Osteoblast (primary cell): Measurements from ENCODE around the gene CEP112. TPM values are rescaled to one million over a fixed set of nuclear protein-coding genes. Genes with fewer than 3 reads are reported as not detected.

Source experiments
- DNase-seq: peaks from one replicate; pipeline ENCODE4 v3.0.0; 2011; ENCODE audit warnings: low spot score, mixed read lengths; ENCODE audit not compliant: insufficient read length; ENCODE audit errors: missing footprints
- H2AFZ ChIP-seq: 2 replicates; pipeline ENCODE4 v1.6.0; 2011; ENCODE audit warnings: mild to moderate bottlenecking, low read length
- H3K27ac ChIP-seq: 2 replicates; pipeline ENCODE4 v1.5.1; 2011; ENCODE audit warnings: mild to moderate bottlenecking, low read depth, low read length, moderate library complexity
- H3K27me3 ChIP-seq: 2 replicates; pipeline ENCODE4 v1.6.0; 2012; ENCODE audit warnings: mild to moderate bottlenecking, control low read depth, inconsistent platforms, low read length, moderate library complexity; ENCODE audit not compliant: insufficient read depth
- H3K36me3 ChIP-seq: 2 replicates; pipeline ENCODE4 v1.5.1; 2011; ENCODE audit warnings: mild to moderate bottlenecking, low read length, control low read depth, moderate library complexity; ENCODE audit not compliant: insufficient read depth
- H3K4me1 ChIP-seq: 2 replicates; pipeline ENCODE4 v1.5.1; 2011; ENCODE audit warnings: mild to moderate bottlenecking, low read length, control low read depth, moderate library complexity; ENCODE audit not compliant: insufficient read depth
- H3K4me2 ChIP-seq: 2 replicates; pipeline ENCODE4 v1.6.0; 2011; ENCODE audit warnings: mild to moderate bottlenecking, low read length; ENCODE audit not compliant: insufficient read depth
- H3K4me3 ChIP-seq: fragments of 200-600 bp; sonication (generic); 3 replicates; pipeline ENCODE4 v1.5.1; 2012; ENCODE audit warnings: mild to moderate bottlenecking, low read length, inconsistent platforms; ENCODE audit not compliant: insufficient read depth
- H3K79me2 ChIP-seq: 2 replicates; pipeline ENCODE4 v1.6.0; 2012; ENCODE audit warnings: mild to moderate bottlenecking, low read length, control low read depth, inconsistent platforms; ENCODE audit not compliant: insufficient read depth
- H3K9me3 ChIP-seq: 2 replicates; pipeline ENCODE4 v1.5.1; 2011; ENCODE audit warnings: low read depth, low read length, control low read depth
- H4K20me1 ChIP-seq: 2 replicates; pipeline ENCODE4 v1.6.0; 2012; ENCODE audit warnings: mild to moderate bottlenecking, low read length, control low read depth; ENCODE audit not compliant: insufficient read depth
- total RNA-seq: library from RNA; depleted of rRNA; stranded (reverse); fragments of >200 nt; gene quantifications from 2 replicates; pipeline ENCODE4 v1.2.3, GENCODE V29; 2012
- TF ChIP-seq, protein P1 (sequence below): IDR thresholded peaks from 2 replicates; pipeline ENCODE4 v1.5.1; 2011; ENCODE audit warnings: mild to moderate bottlenecking, low read depth, low read length, moderate library complexity; ENCODE audit errors: extremely low read depth

Gene CEP112
- total RNA-seq, 1 donor: 8.3 TPM

DNA sequence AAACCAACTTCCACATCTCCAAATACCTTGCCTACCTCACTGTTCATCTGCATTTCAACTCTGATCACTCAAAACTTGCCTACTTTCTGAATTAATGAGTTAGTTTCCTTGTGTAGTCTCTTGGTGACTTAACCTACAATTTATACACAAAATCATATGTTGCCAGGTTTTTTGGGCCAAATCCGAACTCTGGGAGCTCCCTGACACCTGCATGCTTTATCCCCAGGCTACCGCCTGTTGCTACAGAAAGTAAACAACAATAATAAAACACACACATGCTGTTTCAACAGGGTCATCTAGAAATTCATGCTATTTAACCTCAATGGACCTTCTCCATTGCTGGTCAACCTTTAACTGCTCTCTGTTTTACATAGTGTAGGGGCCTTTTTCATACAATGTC lies 526.0 kb downstream of the CEP112 start:
- H3K27me3 ChIP-seq: no peaks in the 10 kb centered on the region
- H3K9me3 ChIP-seq: no peaks in the 10 kb centered on the region
- no peak overlapping the region for H2AFZ ChIP-seq
- no peaks in the 10 kb centered on the region for H4K20me1 ChIP-seq
- H3K36me3 ChIP-seq: no peaks in the 10 kb centered on the region
- no peak overlapping the region for H3K27ac ChIP-seq
- no peak overlapping the region for H3K4me2 ChIP-seq
- DNase-seq: no peak
- TF ChIP-seq, protein P1, sequence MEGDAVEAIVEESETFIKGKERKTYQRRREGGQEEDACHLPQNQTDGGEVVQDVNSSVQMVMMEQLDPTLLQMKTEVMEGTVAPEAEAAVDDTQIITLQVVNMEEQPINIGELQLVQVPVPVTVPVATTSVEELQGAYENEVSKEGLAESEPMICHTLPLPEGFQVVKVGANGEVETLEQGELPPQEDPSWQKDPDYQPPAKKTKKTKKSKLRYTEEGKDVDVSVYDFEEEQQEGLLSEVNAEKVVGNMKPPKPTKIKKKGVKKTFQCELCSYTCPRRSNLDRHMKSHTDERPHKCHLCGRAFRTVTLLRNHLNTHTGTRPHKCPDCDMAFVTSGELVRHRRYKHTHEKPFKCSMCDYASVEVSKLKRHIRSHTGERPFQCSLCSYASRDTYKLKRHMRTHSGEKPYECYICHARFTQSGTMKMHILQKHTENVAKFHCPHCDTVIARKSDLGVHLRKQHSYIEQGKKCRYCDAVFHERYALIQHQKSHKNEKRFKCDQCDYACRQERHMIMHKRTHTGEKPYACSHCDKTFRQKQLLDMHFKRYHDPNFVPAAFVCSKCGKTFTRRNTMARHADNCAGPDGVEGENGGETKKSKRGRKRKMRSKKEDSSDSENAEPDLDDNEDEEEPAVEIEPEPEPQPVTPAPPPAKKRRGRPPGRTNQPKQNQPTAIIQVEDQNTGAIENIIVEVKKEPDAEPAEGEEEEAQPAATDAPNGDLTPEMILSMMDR: no peak
- no peak overlapping the region for H3K4me3 ChIP-seq
- peaks cover 19% of the 10 kb centered on the region for H3K4me1 ChIP-seq
- H3K79me2 ChIP-seq: no peaks in the 10 kb centered on the region

DNA sequence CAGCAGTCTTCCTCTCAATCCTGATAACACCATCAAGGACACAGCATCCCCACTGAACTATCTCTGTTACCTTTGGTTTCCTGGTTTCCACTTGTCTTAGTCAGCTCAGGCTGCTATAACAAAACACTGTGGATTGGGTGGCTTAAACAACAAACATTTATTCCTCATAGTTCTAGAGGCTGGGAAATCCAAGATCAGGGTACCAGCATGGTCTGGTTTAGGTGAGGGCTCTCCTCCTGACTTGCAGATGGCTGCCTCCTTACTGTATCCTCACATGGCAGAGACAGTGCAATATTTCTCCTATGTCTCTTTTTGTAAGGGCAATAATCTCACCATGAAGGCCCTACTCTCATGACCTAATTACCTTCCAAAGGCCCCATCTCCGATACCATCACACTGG lies 527.2 kb downstream of the CEP112 start:
- Histone ChIP-seq H3K9me3 (no peaks in the 10 kb centered on the region), H4K20me1 (no peaks in the 10 kb centered on the region), H3K27ac (peak overlapping the region; percentile 63), H3K79me2 (no peaks in the 10 kb centered on the region), H3K4me3 (no peak overlapping the region), H2AFZ (peak overlapping the region; percentile 72), H3K36me3 (no peaks in the 10 kb centered on the region), H3K4me2 (peak overlapping the region; percentile 30), H3K4me1 (peaks cover 22% of the 10 kb centered on the region), H3K27me3 (no peaks in the 10 kb centered on the region)
- DNase-seq: no peak
- TF ChIP-seq, protein P1: no peak

DNA sequence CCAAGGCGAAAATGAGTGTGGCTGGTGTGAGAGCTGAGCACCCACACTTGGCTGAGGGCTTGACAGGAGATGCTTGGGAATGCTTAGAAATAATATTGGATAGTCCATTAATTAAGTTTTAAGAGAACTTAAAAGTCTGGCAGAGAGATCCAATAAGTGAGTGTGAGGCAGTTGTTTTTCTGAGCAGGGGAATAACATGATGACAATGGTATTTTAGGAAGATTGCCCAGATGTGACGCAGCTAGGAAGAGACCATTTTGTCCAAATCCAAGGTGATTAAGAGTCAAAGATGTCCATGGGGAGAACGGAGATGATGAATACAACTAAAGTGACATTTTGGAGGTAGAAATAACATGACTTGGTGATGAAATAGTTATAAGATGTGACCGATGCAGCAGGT lies 527.7 kb downstream of the CEP112 start:
- Histone ChIP-seq H3K4me3 (no peak overlapping the region), H2AFZ (peak overlapping the region; percentile 72), H3K27me3 (no peaks in the 10 kb centered on the region), H3K27ac (peak overlapping the region; percentile 63), H3K79me2 (no peaks in the 10 kb centered on the region), H3K4me2 (peak overlapping the region; percentile 30), H3K4me1 (peaks cover 22% of the 10 kb centered on the region), H3K36me3 (no peaks in the 10 kb centered on the region), H4K20me1 (no peaks in the 10 kb centered on the region), H3K9me3 (no peaks in the 10 kb centered on the region)
- TF ChIP-seq, protein P1: no peak
- peak; percentile 47 for DNase-seq

DNA sequence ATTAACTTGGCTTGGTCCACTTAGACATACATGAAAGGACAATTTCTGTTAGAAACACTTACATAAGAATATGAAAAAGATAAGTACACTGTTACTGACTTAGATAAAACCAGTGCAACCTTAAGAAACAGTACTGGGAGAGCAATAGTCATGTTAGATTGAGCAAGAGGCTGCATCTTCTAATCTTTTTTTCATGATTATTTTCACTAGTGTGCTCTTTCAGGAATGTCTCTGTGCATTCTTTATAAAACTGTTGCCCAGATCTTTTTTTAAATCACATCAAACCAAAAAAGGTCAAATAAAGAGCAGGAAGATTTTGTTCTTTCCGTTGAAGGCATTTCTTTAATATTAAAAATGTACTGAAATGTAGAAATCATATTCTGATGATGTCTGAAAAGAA lies 529.7 kb downstream of the CEP112 start:
- peak; percentile 89 for DNase-seq
- no peaks in the 10 kb centered on the region for H4K20me1 ChIP-seq
- H3K4me1 ChIP-seq: peaks cover 22% of the 10 kb centered on the region
- no peak overlapping the region for H3K4me3 ChIP-seq
- no peak overlapping the region for H3K27ac ChIP-seq
- no peaks in the 10 kb centered on the region for H3K27me3 ChIP-seq
- no peaks in the 10 kb centered on the region for H3K79me2 ChIP-seq
- TF ChIP-seq, protein P1: no peak
- H3K36me3 ChIP-seq: no peaks in the 10 kb centered on the region
- H2AFZ ChIP-seq: no peak overlapping the region
- no peaks in the 10 kb centered on the region for H3K9me3 ChIP-seq
- peak overlapping the region; percentile 19 for H3K4me2 ChIP-seq
